ENCODE results near the gene OOSP3. TPM values are rescaled to one million over a fixed set of nuclear protein-coding genes. Genes with fewer than 3 reads are reported as not detected.

The OOSP3 gene
- polyA plus RNA-seq, 1 of the 3 experiments (the other 2 are of a cell fraction) = not detected

- Histone ChIP-seq H2AFZ (ENCODE audit: low read depth) (no peak overlapping the region), H3K27ac (ENCODE audit: low read depth in 2 of 2, low read length in 1 of 2) (no peak overlapping the region), H4K20me1 (ENCODE audit: insufficient read depth) (no peaks in the 10 kb centered on the region), H3K9me3 (no peaks in the 10 kb centered on the region), H3K4me2 (no peak overlapping the region), H3K9me2 (no peaks in the 10 kb centered on the region), H3K79me2 (ENCODE audit: insufficient read depth) (no peaks in the 10 kb centered on the region), H3K4me1 (ENCODE audit: control insufficient read depth in 1 of 2, insufficient read depth in 2 of 2, low read depth in 1 of 2, low read length in 1 of 2) (no peaks in the 10 kb centered on the region), H3K4me3 (ENCODE audit: low read depth in 2 of 2, low read length in 1 of 2) (no peak overlapping the region), H3K27me3 (ENCODE audit: insufficient read depth) (no peaks in the 10 kb centered on the region; the same call in 1 of the 2 replicates), H3K9ac (no peak overlapping the region), H3F3A (replicated peaks; ENCODE audit: insufficient read depth) (no peaks in the 10 kb centered on the region), H3K36me3 (replicated peaks in 1 of 2; ENCODE audit: control insufficient read depth in 1 of 2, insufficient read depth in 2 of 2, low read length in 1 of 2) (no peaks in the 10 kb centered on the region)
- ChIA-PET CTCF (no interaction called here), POLR2A (no interaction called here)
- WGBS (ENCODE audit: low lambda C conversion rate) = 39% methylated on average over 2 of the region's 2 CpGs
- no peak for TF ChIP-seq NFIC (IDR thresholded peaks at IDR 0.05; ENCODE audit: borderline replicate concordance)
- no peak for TF ChIP-seq CTCF (IDR thresholded peaks at IDR 0.05)
- TF ChIP-seq USF2 (IDR thresholded peaks at IDR 0.05; ENCODE audit: borderline replicate concordance, low read depth, low read length) = no peak
- no peak for TF ChIP-seq RCOR1 (IDR thresholded peaks at IDR 0.05; ENCODE audit: low read length)
- no peak for TF ChIP-seq FOXJ3 (CRISPR knock-in tag; IDR thresholded peaks at IDR 0.05)
- no peak for TF ChIP-seq GATA2 (CRISPR knock-in tag; IDR thresholded peaks at IDR 0.05)
- TF ChIP-seq POLR2AphosphoS5 (IDR thresholded peaks at IDR 0.05; ENCODE audit: low read depth, low read length) = no peak
- TF ChIP-seq USF1 (IDR thresholded peaks at IDR 0.05; ENCODE audit: borderline replicate concordance, low read depth) = no peak
- no peak for TF ChIP-seq RFX5 (IDR thresholded peaks at IDR 0.05; ENCODE audit: low read length)
- TF ChIP-seq TEAD4 (IDR thresholded peaks at IDR 0.05; ENCODE audit: borderline replicate concordance, insufficient read depth) = no peak
- no peak for TF ChIP-seq SMC3 (IDR thresholded peaks at IDR 0.05; ENCODE audit: low read depth, low read length)
- TF ChIP-seq EZH2phosphoT487 (IDR thresholded peaks at IDR 0.05; ENCODE audit: borderline replicate concordance, low read depth) = no peak
- no peak for TF ChIP-seq ZBTB33 (IDR thresholded peaks at IDR 0.05; ENCODE audit: borderline replicate concordance, low read depth)
- TF ChIP-seq FOSL2 (IDR thresholded peaks at IDR 0.05; ENCODE audit: borderline replicate concordance, low read depth) = no peak
- no peak for DNase-seq
Observed at GRCh38 chr11:59841514-59841913, 37.1 kb upstream of the OOSP3 start.
